RWPE2 (cell line): ENCODE data around the gene SERPINA3.
A peak's percentile ranks its signal among the peaks of the same experiment; 100 is the strongest.

Experiments
- ATAC-seq: fragments of 200-7000 bp; cut with Tn5 transposase; 3 replicates; pipeline ENCODE4 v1.9.1; 2021; ENCODE audit warnings: low read depth
- DNase-seq: peaks from one replicate; pipeline ENCODE4 v3.0.0-alpha.2; 2020; ENCODE audit warnings: low spot score
- H3K27ac ChIP-seq: fragments of 450-650 bp; 2 replicates; pipeline ENCODE4 v1.5.1; 2017; ENCODE audit warnings: mild to moderate bottlenecking; ENCODE audit not compliant: poor library complexity, severe bottlenecking
- H3K27me3 ChIP-seq: fragments of 250-450 bp; sonication (Bioruptor Pico); 2 replicates; pipeline ENCODE4 v1.5.1; 2021; ENCODE audit warnings: mild to moderate bottlenecking, moderate library complexity; ENCODE audit not compliant: insufficient read depth, poor library complexity, severe bottlenecking
- H3K36me3 ChIP-seq: fragments of 250-450 bp; sonication (Bioruptor Pico); 2 replicates; pipeline ENCODE4 v1.5.1; 2020; ENCODE audit warnings: low read depth, mild to moderate bottlenecking, moderate library complexity
- H3K4me1 ChIP-seq: fragments of 250-450 bp; sonication (Bioruptor Pico); 2 replicates; pipeline ENCODE4 v1.5.1; 2021; ENCODE audit warnings: mild to moderate bottlenecking, moderate library complexity; ENCODE audit not compliant: insufficient read depth, poor library complexity, severe bottlenecking
- H3K4me3 ChIP-seq: fragments of 250-450 bp; sonication (Bioruptor Pico); 2 replicates; pipeline ENCODE4 v1.5.1; 2021; ENCODE audit warnings: mild to moderate bottlenecking, moderate library complexity; ENCODE audit not compliant: severe bottlenecking
- H3K9me3 ChIP-seq: fragments of 250-450 bp; sonication (Bioruptor Pico); 2 replicates; pipeline ENCODE4 v1.5.1; 2021; ENCODE audit warnings: mild to moderate bottlenecking, moderate library complexity; ENCODE audit not compliant: severe bottlenecking
- CTCF ChIP-seq: fragments of 450-650 bp; IDR thresholded peaks from one replicate; pipeline ENCODE4 v1.5.1; 2017; ENCODE audit warnings: mild to moderate bottlenecking, moderate library complexity; ENCODE audit not compliant: poor library complexity, severe bottlenecking

The SERPINA3 gene

GRCh38 chr14:94578712-94579111, 33.5 kb upstream of the SERPINA3 start:
- ATAC-seq: no peak
- H3K4me1 ChIP-seq: no peaks in the 10 kb centered on the region

GRCh38 chr14:94581127-94581999, 30.8 kb upstream of the SERPINA3 start, which contains the start of gene SERPINA5:
Gene SERPINA5 (plus strand): TSS chr14:94581426. CDS start chr14:94587363, 5,937 bp downstream.
- ATAC-seq (peak; percentile 61), DNase-seq (no peak)
- no peaks in the 10 kb centered on the region for H3K27me3 ChIP-seq

More at GRCh38 chr14:94578712-94579111, 33.5 kb upstream of the SERPINA3 start:
- no peaks in the 10 kb centered on the region for H3K9me3 ChIP-seq
- no peaks in the 10 kb centered on the region for H3K27me3 ChIP-seq
- H3K27ac ChIP-seq: no peak overlapping the region
- H3K4me3 ChIP-seq: no peak overlapping the region
- no peaks in the 10 kb centered on the region for H3K36me3 ChIP-seq
- DNase-seq: no peak
- no peak for TF ChIP-seq CTCF

GRCh38 chr14:94582199-94582750, 29.9 kb upstream of the SERPINA3 start:
- Histone ChIP-seq H3K9me3 (peaks cover 2% of the 10 kb centered on the region), H3K27ac (no peak overlapping the region), H3K4me1 (no peaks in the 10 kb centered on the region), H3K27me3 (no peaks in the 10 kb centered on the region), H3K36me3 (no peaks in the 10 kb centered on the region), H3K4me3 (no peak overlapping the region)
- no peak for ATAC-seq
- DNase-seq: no peak
- TF ChIP-seq CTCF: no peak

More at GRCh38 chr14:94581127-94581999, 30.8 kb upstream of the SERPINA3 start, which contains the start of gene SERPINA5:
- Histone ChIP-seq H3K27ac (no peak within 1 kb of the TSS), H3K4me1 (no peaks in the 10 kb centered on the region), H3K36me3 (no peaks in the 10 kb centered on the region), H3K4me3 (no peak within 1 kb of the TSS), H3K9me3 (peaks cover 2% of the 10 kb centered on the region)
- no peak for TF ChIP-seq CTCF

- no peak for TF ChIP-seq CTCF
- H3K36me3 ChIP-seq: no peaks in the 10 kb centered on the region
- ATAC-seq (no peak), DNase-seq (no peak)
- H3K27me3 ChIP-seq: no peaks in the 10 kb centered on the region
- peaks cover 2% of the 10 kb centered on the region for H3K9me3 ChIP-seq
- no peak overlapping the region for H3K27ac ChIP-seq
- no peaks in the 10 kb centered on the region for H3K4me1 ChIP-seq
- H3K4me3 ChIP-seq: no peak overlapping the region
These were observed 29.3 kb upstream of the SERPINA3 start for GRCh38 chr14:94582851-94583250.
